Colonic mucosa (tissue), 4 donors: ENCODE data around the gene CBR3. TPM values are rescaled to one million over a fixed set of nuclear protein-coding genes. Genes with fewer than 3 reads are reported as not detected.

Experiments used
- DNase-seq: peaks from one replicate; pipeline ENCODE4 v3.0.0-alpha.2; 2020
- H3K27ac ChIP-seq: fragments of 200-600 bp; one replicate; pipeline ENCODE4 v1.8.0; 2021
- H3K27me3 ChIP-seq: fragments of 200-600 bp; one replicate; pipeline ENCODE4 v1.8.0; 2021
- H3K36me3 ChIP-seq: fragments of 200-600 bp; one replicate; pipeline ENCODE4 v1.8.0; 2021
- H3K4me1 ChIP-seq: fragments of 200-600 bp; one replicate; pipeline ENCODE4 v1.8.0; 2021; ENCODE audit warnings: mild to moderate bottlenecking
- H3K4me3 ChIP-seq: fragments of 200-600 bp; one replicate; pipeline ENCODE4 v1.8.0; 2021
- H3K9ac ChIP-seq, 2 donors: one replicate each; pipeline ENCODE4 v1.7.0; 2013; ENCODE audit warnings: control low read depth in 2 of 2, low read depth in 2 of 2, low read length in 2 of 2
- H3K9me3 ChIP-seq: fragments of 200-600 bp; one replicate; pipeline ENCODE4 v1.8.0; 2021
- CTCF ChIP-seq: fragments of 200-600 bp; IDR thresholded peaks from one replicate; pipeline ENCODE4 v1.8.0; 2022; ENCODE audit warnings: antibody characterized with exemption, mild to moderate bottlenecking
- intact Hi-C: fragments of 100-400 bp; cut with DNase I; formaldehyde crosslinking; loops from one replicate; pipeline ENCODE4 v1.14.1; 2022
- total RNA-seq, 2 donors: library from RNA; stranded (reverse); fragmentation: NEBNext Ultra II Directional in 1 of 2; extraction: Animal tissue kit (Norgen Biotek cat#: 25700) in 1 of 2; gene quantifications; one replicate each; pipeline ENCODE4 v1.2.1, GENCODE V29; 2021
- donor health status: healthy.
- donor health status: DM: no; HTN: no; CAD: no.
- donor health status: DM: no; HTN: no; CAD: no.

The CBR3 gene
- total RNA-seq, 2 donors from 2014 or later, result 2.2 TPM

- intact Hi-C loops, result no loop called here
- no peaks in the 10 kb centered on the region for H3K36me3 ChIP-seq
- peaks cover 8% of the 10 kb centered on the region for H3K4me1 ChIP-seq
- peak within 1 kb of the TSS; percentile 93 to 97 for H3K9ac ChIP-seq
- peak within 1 kb of the TSS; percentile 98 for H3K4me3 ChIP-seq
- no peaks in the 10 kb centered on the region for H3K9me3 ChIP-seq
- no peak for TF ChIP-seq CTCF
- peak within 1 kb of the TSS; percentile 94 for H3K27ac ChIP-seq
- no peaks in the 10 kb centered on the region for H3K27me3 ChIP-seq
- peak; percentile 72 for DNase-seq
Measured at GRCh38 chr21:36156815-36157670, 22.2 kb downstream of the CBR3 start, which contains the start of gene DOP1B. Gene DOP1B (plus strand): TSS chr21:36156824. CDS start chr21:36164734, 7,910 bp downstream.

GRCh38 chr21:36159356-36159921 lies 24.6 kb downstream of the CBR3 start:
- Histone ChIP-seq H3K4me1 (peaks cover 15% of the 10 kb centered on the region), H3K9ac (no peak overlapping the region), H3K4me3 (no peak overlapping the region), H3K27me3 (no peaks in the 10 kb centered on the region), H3K27ac (peak overlapping the region; percentile 69), H3K9me3 (no peaks in the 10 kb centered on the region), H3K36me3 (no peaks in the 10 kb centered on the region)
- intact Hi-C loops, result no loop called here
- no peak for TF ChIP-seq CTCF
- peak; percentile 79 for DNase-seq

GRCh38 chr21:36160850-36161178 lies 25.9 kb downstream of the CBR3 start:
- Histone ChIP-seq H3K9me3 (no peaks in the 10 kb centered on the region), H3K36me3 (no peaks in the 10 kb centered on the region), H3K27me3 (no peaks in the 10 kb centered on the region), H3K9ac (no peak overlapping the region), H3K4me1 (peaks cover 17% of the 10 kb centered on the region), H3K4me3 (no peak overlapping the region), H3K27ac (no peak overlapping the region)
- DNase-seq, result no peak
- intact Hi-C loops, result no loop called here
- TF ChIP-seq CTCF, result no peak

- TF ChIP-seq CTCF, result no peak
- no peaks in the 10 kb centered on the region for H3K36me3 ChIP-seq
- intact Hi-C loops, result no loop called here
- no peaks in the 10 kb centered on the region for H3K27me3 ChIP-seq
- H3K4me1 ChIP-seq, result peaks cover 21% of the 10 kb centered on the region
- H3K4me3 ChIP-seq, result no peak overlapping the region
- H3K27ac ChIP-seq, result no peak overlapping the region
- no peaks in the 10 kb centered on the region for H3K9me3 ChIP-seq
- no peak for DNase-seq
- no peak overlapping the region for H3K9ac ChIP-seq
Measured at GRCh38 chr21:36162631-36163030, 27.8 kb downstream of the CBR3 start.

GRCh38 chr21:36163750-36164741 lies 29.2 kb downstream of the CBR3 start:
- Histone ChIP-seq H3K9me3 (no peaks in the 10 kb centered on the region), H3K36me3 (no peaks in the 10 kb centered on the region), H3K4me1 (peaks cover 14% of the 10 kb centered on the region), H3K9ac (no peak overlapping the region), H3K27me3 (no peaks in the 10 kb centered on the region), H3K27ac (peak overlapping the region; percentile 60), H3K4me3 (no peak overlapping the region)
- TF ChIP-seq CTCF, result no peak
- peak; percentile 73 for DNase-seq
- intact Hi-C loops, result no loop called here
